Tibial nerve (tissue), 3 donors: ENCODE data around the gene RWDD3.

Source experiments
- POLR2A ChIP-seq, 2 donors: fragments of 450-650 bp; IDR thresholded peaks; one replicate each; pipeline ENCODE4 v1.6.1; 2017; ENCODE audit warnings: antibody characterized with exemption in 2 of 2, mild to moderate bottlenecking in 2 of 2, moderate library complexity in 2 of 2
- TF ChIP-seq, protein P1 (sequence below), 5 experiments: fragments of 200-600 bp in 3 of 5; fragments of 450-650 bp in 2 of 5; sonication (generic) in 3 of 5; IDR thresholded peaks; one replicate each; pipeline ENCODE4 v1.5.1; 2016 to 2019; ENCODE audit warnings: antibody characterized with exemption in 5 of 5, mild to moderate bottlenecking in 3 of 5, moderate library complexity in 2 of 5

DNA sequence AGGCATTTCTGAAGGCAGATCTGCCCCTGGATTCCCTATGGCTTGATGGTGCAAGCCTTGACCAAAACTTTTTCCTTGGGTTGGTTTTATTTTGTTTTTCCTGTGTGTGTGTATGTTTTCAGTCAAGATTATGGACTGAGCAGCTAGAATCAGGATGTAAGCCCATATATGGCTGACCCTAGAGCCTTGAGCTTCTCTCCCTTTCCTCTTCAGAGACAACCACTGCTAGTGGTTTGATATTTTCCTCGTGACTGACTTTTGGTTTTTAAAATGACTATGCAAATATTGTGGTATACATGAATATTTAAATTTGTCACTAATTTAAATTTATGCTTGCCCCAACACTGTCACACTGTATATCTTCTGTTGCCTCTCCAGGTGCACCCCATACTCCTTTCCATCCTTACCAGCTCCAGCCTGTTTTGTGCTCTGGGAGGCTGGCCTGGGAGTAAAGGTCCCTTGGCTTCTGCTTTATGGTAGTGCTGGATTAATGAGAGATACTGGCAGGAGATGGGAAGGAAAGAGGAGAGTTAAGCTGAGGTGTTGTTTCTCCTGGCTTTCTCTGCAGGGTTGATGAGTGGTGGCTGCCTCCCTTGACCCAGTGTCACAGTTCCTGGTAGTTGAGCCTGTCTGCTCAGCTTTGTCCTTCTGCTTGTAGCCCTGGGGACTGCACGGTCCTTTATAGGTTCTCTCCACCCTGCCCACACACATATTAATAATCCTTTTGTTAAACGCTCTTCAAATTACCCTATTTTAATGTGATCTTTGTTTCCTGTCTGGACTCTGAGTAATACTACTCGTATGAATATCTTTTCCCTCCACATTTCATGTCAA lies 44.4 kb downstream of the RWDD3 start:
- TF ChIP-seq, protein P1, sequence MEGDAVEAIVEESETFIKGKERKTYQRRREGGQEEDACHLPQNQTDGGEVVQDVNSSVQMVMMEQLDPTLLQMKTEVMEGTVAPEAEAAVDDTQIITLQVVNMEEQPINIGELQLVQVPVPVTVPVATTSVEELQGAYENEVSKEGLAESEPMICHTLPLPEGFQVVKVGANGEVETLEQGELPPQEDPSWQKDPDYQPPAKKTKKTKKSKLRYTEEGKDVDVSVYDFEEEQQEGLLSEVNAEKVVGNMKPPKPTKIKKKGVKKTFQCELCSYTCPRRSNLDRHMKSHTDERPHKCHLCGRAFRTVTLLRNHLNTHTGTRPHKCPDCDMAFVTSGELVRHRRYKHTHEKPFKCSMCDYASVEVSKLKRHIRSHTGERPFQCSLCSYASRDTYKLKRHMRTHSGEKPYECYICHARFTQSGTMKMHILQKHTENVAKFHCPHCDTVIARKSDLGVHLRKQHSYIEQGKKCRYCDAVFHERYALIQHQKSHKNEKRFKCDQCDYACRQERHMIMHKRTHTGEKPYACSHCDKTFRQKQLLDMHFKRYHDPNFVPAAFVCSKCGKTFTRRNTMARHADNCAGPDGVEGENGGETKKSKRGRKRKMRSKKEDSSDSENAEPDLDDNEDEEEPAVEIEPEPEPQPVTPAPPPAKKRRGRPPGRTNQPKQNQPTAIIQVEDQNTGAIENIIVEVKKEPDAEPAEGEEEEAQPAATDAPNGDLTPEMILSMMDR (IDR thresholded peaks at IDR 0.05) = no peak
- no peak for TF ChIP-seq POLR2A (IDR thresholded peaks at IDR 0.05)
